ENCODE results near the gene C14orf93. TPM values are rescaled to one million over a fixed set of nuclear protein-coding genes. Genes with fewer than 3 reads are reported as not detected.
A peak's percentile ranks its signal among the peaks of the same experiment; 100 is the strongest.
"Not testable (repeated sequence)": the region's sequence is repeated elsewhere in the genome, so short reads cannot be mapped to it uniquely, and the experiment has no call there.

The C14orf93 gene
- polyA plus RNA-seq, 3 donors: 2.5 to 17.6 (median 3.7) TPM

- peaks cover 41% of the 10 kb centered on the region for H3K4me1 Mint-ChIP-seq
- Histone ChIP-seq H3K4me2 (replicated peaks; ENCODE audit: extremely low read depth, low read length, poor library complexity, severe bottlenecking) (no peak overlapping the region), H3K9ac (ENCODE audit: insufficient read depth, low read length, poor library complexity, severe bottlenecking) (no peak overlapping the region), H3K4me3 (replicated peaks in 1 of 3; ENCODE audit: low read depth in 2 of 3, low read length in 3 of 3) (peak overlapping the region in 1 of 3 experiments; percentile 9), H3K9me3 (replicated peaks in 1 of 2; ENCODE audit: control insufficient read depth in 1 of 2, insufficient read depth in 1 of 2, low read length in 2 of 2) (no peaks in the 10 kb centered on the region), H3K27ac (ENCODE audit: low read depth in 1 of 2, low read length in 2 of 2) (peak overlapping the region in 1 of 2 donors; percentile 79), H2AFZ (ENCODE audit: insufficient read depth, low read depth, low read length, poor library complexity, severe bottlenecking) (no peak overlapping the region), H3K36me3 (replicated peaks in 1 of 2; ENCODE audit: control insufficient read depth in 1 of 2, insufficient read depth in 2 of 2, low read length in 2 of 2) (peaks cover 25 to 41% of the 10 kb centered on the region in 2 donors), H4K20me1 (ENCODE audit: insufficient read depth, low read length) (no peaks in the 10 kb centered on the region), H3K79me2 (ENCODE audit: insufficient read depth, low read length) (peaks cover 44% of the 10 kb centered on the region), H3K4me1 (ENCODE audit: control insufficient read depth in 1 of 2, insufficient read depth in 2 of 2, low read length in 2 of 2) (peaks cover 34 to 50% of the 10 kb centered on the region in 2 donors), H3K27me3 (ENCODE audit: control insufficient read depth in 2 of 2, insufficient read depth in 2 of 2, low read length in 2 of 2) (no peaks in the 10 kb centered on the region)
- intact Hi-C loops (cut with micrococcal nuclease): no loop called here
- no peak for TF ChIP-seq CTCF (IDR thresholded peaks at IDR 0.05)
- no peak overlapping the region for H3K4me3 Mint-ChIP-seq
- no peaks in the 10 kb centered on the region for H3K27me3 Mint-ChIP-seq (ENCODE audit: low read depth in 3 of 3)
- 100% methylated on average over 1 of the region's 1 CpG for WGBS (ENCODE audit: insufficient coverage)
- peak overlapping the region; percentile 81 to 94 (median 88) for H3K27ac Mint-ChIP-seq
- peaks cover 28 to 53% of the 10 kb centered on the region in 2 donors for H3K36me3 Mint-ChIP-seq
- no peaks in the 10 kb centered on the region for H3K9me3 Mint-ChIP-seq
- no peak for DNase-seq
Observed at GRCh38 chr14:22952418-22952817, 57.5 kb downstream of the C14orf93 start.

- H3K27ac Mint-ChIP-seq: peak overlapping the region; percentile 81 to 94 (median 88)
- H3K9me3 Mint-ChIP-seq; H3K27me3 ChIP-seq (ENCODE audit: control insufficient read depth in 2 of 2, insufficient read depth in 2 of 2, low read length in 2 of 2); H4K20me1 ChIP-seq (ENCODE audit: insufficient read depth, low read length); H3K27me3 Mint-ChIP-seq (ENCODE audit: low read depth in 3 of 3); H3K9me3 ChIP-seq (replicated peaks in 1 of 2; ENCODE audit: control insufficient read depth in 1 of 2, insufficient read depth in 1 of 2, low read length in 2 of 2); intact Hi-C loops (cut with micrococcal nuclease); H3K9ac ChIP-seq (ENCODE audit: insufficient read depth, low read length, poor library complexity, severe bottlenecking): not testable (repeated sequence)
- Histone ChIP-seq H3K27ac (ENCODE audit: low read depth in 1 of 2, low read length in 2 of 2) (peak overlapping the region; percentile 68 to 79), H3K79me2 (ENCODE audit: insufficient read depth, low read length) (peaks cover 44% of the 10 kb centered on the region), H2AFZ (ENCODE audit: insufficient read depth, low read depth, low read length, poor library complexity, severe bottlenecking) (peak overlapping the region; percentile 24), H3K4me1 (ENCODE audit: control insufficient read depth in 1 of 2, insufficient read depth in 2 of 2, low read length in 2 of 2) (peaks cover 30 to 46% of the 10 kb centered on the region in 2 donors), H3K4me3 (replicated peaks in 1 of 3; ENCODE audit: low read depth in 2 of 3, low read length in 3 of 3) (peak overlapping the region in 1 of 3 experiments; percentile 9), H3K36me3 (replicated peaks in 1 of 2; ENCODE audit: control insufficient read depth in 1 of 2, insufficient read depth in 2 of 2, low read length in 2 of 2) (peaks cover 31 to 47% of the 10 kb centered on the region in 2 donors), H3K4me2 (replicated peaks; ENCODE audit: extremely low read depth, low read length, poor library complexity, severe bottlenecking) (peak overlapping the region; percentile 37)
- 36% methylated on average over 7 of the region's 8 CpGs for WGBS (ENCODE audit: insufficient coverage)
- DNase-seq: peak; percentile 70 to 80 (median 79)
- peaks cover 34 to 59% of the 10 kb centered on the region in 2 donors for H3K36me3 Mint-ChIP-seq
- peaks cover 39% of the 10 kb centered on the region for H3K4me1 Mint-ChIP-seq
- peak overlapping the region; percentile 9 to 73 for H3K4me3 Mint-ChIP-seq
Observed at GRCh38 chr14:22951795-22952194, 58.1 kb downstream of the C14orf93 start.
